HG02885 (cell line): ENCODE measurements around the gene POLR2L.

Source experiments
- ATAC-seq: cut with Tn5 transposase; IDR thresholded peaks from one replicate; pipeline ENCODE4 v1.9.1; 2021; ENCODE audit warnings: mild to moderate bottlenecking; ENCODE audit not compliant: unreplicated experiment, poor library complexity

POLR2L gene

DNA sequence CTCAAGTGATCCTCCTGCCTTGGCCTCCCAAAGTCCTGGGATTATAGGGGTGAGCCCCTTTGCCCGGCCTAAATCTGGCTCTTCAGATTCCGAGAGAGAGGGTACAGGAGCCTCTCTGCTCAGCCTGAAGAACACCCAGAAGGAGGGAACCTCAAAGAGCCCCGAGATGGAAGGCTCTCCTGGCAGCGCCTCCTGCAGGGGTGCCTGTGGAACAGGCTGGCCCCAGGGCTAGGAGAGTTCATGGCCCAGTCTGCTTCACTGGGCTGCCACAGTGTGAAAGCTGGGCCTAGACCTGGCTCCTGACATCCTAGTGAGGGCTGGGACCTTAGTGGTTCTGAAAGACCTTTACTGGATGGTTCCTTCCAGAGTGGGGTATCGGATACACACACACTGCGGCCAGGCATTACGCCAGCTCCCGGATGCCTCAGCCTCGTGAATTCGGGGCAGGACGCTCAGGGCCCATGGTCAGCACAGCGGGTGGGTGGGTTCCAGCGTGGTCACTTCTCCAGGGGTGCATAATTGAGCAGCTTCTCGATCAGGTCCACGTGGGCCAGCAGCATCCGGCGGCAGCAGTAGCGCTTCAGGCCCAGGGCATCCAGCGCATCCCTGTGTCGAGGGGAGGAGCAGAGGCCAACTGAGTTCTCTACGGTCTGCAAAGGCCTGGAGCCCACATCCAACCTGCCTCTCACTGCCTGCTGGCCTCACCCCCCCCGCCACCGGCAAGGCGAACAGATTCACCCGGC, 2.3 kb downstream of the POLR2L start:
- ATAC-seq = no peak

DNA sequence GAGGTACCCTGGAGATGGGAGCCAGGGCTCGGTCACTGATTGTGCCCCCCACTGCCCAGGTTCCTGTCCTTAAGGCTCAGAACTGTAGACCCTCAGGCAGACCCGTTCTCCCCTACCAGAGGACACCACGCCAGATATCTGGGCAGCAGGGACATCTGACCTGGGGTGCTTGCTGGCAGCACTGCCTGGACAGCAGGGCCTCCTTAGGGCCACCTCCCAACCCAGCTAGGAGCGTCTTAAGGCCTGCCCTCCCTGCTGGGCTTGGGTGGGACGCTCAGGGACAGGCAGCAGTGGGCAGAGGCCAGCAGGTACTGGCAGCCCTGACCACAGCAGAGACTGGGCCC, 3.1 kb downstream of the POLR2L start:
- ATAC-seq = no peak

GRCh38 chr11:838441-839279, 3.7 kb downstream of the POLR2L start:
- ATAC-seq = no peak

- ATAC-seq = no peak
These were observed 4.4 kb downstream of the POLR2L start for GRCh38 chr11:837990-838307.

DNA sequence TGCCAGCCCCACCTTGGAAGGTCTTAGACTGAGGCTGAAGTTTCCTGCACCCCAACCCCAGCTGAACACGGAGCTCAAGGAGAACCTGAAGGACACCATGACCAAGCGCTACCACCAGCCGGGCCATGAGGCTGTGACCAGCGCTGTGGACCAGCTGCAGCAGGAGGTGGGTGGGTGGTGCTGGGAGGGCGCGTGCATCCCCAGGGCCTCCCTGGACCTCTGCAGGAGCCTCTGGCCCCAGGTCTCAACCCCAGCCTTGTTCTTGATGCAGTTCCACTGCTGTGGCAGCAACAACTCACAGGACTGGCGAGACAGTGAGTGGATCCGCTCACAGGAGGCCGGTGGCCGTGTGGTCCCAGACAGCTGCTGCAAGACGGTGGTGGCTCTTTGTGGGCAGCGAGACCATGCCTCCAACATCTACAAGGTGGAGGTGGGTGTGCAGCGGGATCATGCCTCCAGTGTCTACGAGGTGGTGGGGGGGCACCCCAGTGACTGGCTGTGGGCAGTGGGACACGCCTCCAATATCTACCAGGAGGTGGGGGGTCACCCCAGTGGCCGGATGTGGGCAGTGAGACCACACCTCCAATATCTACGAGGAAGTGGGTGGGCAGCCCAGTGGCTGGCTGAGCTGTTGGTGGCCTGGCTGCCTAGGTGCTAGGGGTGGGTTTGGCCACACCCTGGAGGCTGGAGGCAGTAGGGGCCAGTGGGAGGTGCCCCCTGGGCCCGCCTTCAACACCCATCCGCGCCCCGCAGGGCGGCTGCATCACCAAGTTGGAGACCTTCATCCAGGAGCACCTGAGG, 4.9 kb downstream of the POLR2L start:
- no peak for ATAC-seq

GRCh38 chr11:836700-837099, 5.6 kb downstream of the POLR2L start:
- ATAC-seq = no peak

DNA sequence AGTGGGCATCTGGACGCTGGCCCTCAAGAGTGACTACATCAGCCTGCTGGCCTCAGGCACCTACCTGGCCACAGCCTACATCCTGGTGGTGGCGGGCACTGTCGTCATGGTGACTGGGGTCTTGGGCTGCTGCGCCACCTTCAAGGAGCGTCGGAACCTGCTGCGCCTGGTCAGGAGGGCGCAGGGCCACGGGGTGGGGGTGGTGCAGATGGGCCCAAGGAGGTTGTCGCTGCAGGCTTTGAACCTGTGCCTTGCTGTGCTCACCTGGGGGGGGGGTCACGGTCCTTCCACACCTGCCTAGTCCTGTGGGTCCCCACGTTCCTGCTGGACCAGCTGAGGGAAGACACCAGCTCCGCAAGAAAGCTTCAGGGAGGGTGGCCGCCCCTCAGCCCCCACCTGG, 6.1 kb downstream of the POLR2L start:
- ATAC-seq = no peak

DNA sequence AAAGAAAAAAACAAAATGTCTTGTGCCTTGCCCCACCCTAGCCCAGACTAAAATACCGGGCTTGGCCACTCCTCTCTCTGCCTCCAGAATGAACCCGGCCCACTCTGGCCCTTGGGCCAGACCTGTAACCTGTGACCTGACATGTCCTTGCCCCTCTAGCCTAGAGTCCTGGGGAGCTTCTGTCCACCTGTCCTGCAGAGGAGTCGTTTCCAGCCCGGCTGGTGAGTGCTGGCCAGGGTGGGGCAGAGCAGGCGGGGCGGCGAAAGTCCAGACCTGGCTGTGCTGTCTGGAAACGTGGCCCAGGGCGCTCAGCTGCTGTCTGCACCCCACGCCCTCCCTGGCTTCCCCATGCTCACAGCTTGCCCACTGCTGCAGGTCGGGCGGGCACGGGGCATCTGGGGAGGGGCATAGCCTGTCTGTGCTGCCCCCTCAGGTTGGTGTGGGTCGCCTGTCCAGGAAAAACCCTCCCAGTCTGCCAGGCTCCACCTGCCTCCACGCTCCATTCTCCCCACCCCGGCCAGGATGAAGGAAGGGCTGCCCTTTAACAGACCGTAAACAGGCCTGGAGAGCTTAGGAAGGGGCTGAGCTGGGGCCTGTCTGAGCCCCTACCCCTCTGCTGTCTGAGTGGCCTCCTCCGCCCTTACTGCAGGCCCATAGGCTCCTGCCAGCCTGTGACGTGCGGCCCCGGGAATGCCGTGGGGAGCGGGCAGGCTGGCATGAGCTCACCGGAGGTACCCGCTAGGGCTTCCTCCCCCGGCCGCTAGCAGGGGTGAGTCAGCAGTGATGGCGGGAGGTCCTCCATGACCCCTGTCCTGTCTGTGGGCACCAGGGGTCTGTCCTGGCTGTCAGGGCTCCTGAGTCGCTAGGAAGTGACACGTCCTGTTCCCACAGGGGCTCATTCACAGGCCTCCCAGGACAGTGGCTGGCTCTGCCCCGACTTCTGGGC, 7.7 kb downstream of the POLR2L start:
- no peak for ATAC-seq

DNA sequence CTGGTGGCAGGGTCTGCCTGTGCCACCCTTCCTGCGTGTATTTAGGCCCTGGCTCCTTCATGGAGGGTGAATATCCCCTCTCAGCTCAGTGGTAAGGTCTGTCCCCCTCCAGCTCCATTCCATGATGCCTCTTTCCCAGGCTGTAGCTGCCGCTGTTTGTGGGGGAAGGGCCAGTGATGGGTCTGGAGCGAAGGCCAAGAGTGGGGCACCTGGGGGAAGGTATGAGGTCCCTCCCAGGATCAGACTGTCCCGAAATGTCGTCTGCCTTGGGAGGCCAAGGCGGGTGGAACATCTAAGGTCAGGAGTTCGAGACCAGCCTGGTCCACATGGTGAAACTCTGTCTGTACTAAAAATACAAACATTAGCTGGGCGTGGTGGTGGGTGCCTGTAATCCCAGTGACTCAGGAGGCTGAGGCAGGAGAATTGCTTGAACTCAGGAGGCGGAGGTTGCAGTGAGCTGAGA, 8.4 kb downstream of the POLR2L start:
- ATAC-seq = no peak

DNA sequence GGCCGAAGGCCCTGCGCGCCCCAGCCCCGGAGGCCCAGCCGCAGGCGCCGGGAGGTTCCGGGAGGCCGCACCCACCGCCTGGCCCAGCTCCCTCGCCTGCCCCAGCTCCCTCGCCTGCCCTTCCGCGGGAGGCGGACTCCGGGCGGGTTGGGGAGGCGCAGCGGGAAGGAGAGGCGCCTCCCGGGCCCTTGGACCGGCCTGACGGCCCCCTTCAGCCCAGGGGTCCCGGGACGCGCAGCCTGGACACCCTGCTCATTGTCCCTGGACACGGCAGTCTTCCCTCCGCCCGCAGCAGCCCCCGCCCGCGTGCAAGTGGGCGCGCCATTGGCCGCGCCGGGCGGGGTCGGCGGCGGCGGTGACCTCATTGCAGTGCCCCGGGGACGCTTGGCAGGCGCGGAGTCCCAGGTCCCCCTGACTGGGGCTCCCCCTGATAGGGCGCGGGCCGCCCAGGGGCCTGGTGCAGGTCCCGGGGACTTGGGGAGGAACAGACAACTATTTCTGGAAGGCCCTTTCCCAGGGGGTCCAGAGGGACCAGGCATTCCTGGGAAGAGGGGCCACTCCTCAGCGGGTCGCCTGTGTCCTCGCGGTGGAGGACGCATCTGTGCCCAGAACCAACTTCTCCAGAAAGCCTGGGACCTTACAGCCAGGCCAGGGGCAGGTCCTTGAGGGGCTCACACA, 9.1 kb downstream of the POLR2L start:
- ATAC-seq = peak; percentile 37

GRCh38 chr11:832529-833113, 9.7 kb downstream of the POLR2L start, which contains the start of gene CD151:
Gene CD151 (plus strand): TSS chr11:832952. CDS start chr11:836070, 3,118 bp downstream.
- peak; percentile 52 for ATAC-seq

GRCh38 chr11:831961-832528, 10.3 kb downstream of the POLR2L start:
- ATAC-seq = no peak

GRCh38 chr11:831118-831864, 11.0 kb downstream of the POLR2L start:
- ATAC-seq = no peak

- ATAC-seq = no peak
These were observed 11.8 kb downstream of the POLR2L start for GRCh38 chr11:830295-831117.

- no peak for ATAC-seq
These were observed 12.5 kb downstream of the POLR2L start for GRCh38 chr11:829847-830294.

DNA sequence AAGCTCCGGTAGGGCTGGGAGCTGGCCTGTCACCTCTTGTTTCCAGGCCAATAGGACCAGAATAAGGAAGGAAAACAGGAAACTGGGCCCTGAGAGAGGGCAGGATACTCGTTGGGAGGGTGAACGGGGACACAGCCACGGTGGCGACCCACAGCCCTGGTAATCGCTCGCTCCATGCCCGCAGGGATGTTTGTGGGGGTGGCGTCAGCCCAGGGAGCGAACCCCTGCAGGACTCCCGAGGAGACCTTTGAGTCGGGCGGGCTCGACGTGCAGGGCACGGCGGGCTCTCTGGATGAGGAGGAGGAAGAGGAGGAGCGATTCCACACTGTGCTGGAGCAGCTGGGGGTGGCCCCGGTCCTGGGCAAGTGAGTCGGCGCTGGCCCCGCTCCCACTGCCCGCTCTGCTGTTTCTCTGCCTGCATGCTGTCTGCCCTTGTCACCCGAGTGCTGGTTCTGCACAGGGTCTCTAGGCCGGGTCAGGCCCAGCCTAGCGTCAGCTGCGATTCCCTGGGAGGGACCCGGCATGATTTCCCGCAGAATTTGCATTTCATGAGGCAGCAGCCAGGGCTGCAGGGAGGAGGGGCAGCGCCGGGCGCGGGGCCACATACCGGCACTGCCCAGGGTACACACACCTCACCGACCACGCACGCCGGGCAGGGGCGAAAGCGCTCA, 13.0 kb downstream of the POLR2L start:
- no peak for ATAC-seq
